HEK293 (cell line): Measurements from ENCODE around the gene HELQ.

ENCODE experiments used
- AEBP2 ChIP-seq: fragments of 450-650 bp; formaldehyde crosslinking; IDR thresholded peaks from 2 replicates; pipeline ENCODE4 v1.5.1; 2016; ENCODE audit warnings: missing biosample characterization, missing genetic modification characterization, borderline replicate concordance
- FEZF1 ChIP-seq: fragments of 450-650 bp; formaldehyde crosslinking; IDR thresholded peaks from 2 replicates; pipeline ENCODE4 v1.5.1; 2016; ENCODE audit warnings: missing biosample characterization, missing genetic modification characterization
- GFI1B ChIP-seq: fragments of 450-650 bp; formaldehyde crosslinking; IDR thresholded peaks from 2 replicates; pipeline ENCODE4 v1.5.1; 2016; ENCODE audit warnings: missing biosample characterization, missing genetic modification characterization
- IKZF3 ChIP-seq: fragments of 450-650 bp; IDR thresholded peaks from 2 replicates; pipeline ENCODE4 v1.5.0; 2018; ENCODE audit warnings: missing biosample characterization, mild to moderate bottlenecking, missing genetic modification characterization, moderate library complexity
- KLF10 ChIP-seq: fragments of 450-650 bp; IDR thresholded peaks from 2 replicates; pipeline ENCODE4 v1.5.1; 2018; ENCODE audit warnings: missing biosample characterization, mild to moderate bottlenecking, missing genetic modification characterization
- KLF8 ChIP-seq: fragments of 450-650 bp; formaldehyde crosslinking; IDR thresholded peaks from 2 replicates; pipeline ENCODE4 v1.5.1; 2016; ENCODE audit warnings: missing biosample characterization, missing genetic modification characterization
- PBX3 ChIP-seq: sonication (generic); formaldehyde crosslinking; IDR thresholded peaks from 2 replicates; pipeline ENCODE4 v1.8.1; 2022; ENCODE audit warnings: mild to moderate bottlenecking, moderate library complexity, missing genetic modification reagents
- ZBTB11 ChIP-seq: fragments of 450-650 bp; formaldehyde crosslinking; conservative IDR thresholded peaks from 2 replicates; pipeline ENCODE4 v1.5.1; 2016; ENCODE audit warnings: low read depth, missing biosample characterization, missing genetic modification characterization
- ZBTB48 ChIP-seq: fragments of 450-650 bp; formaldehyde crosslinking; IDR thresholded peaks from 2 replicates; pipeline ENCODE4 v1.5.1; 2016; ENCODE audit warnings: missing biosample characterization, missing genetic modification characterization
- ZNF146 ChIP-seq: fragments of 450-650 bp; formaldehyde crosslinking; IDR thresholded peaks from 2 replicates; pipeline ENCODE4 v1.5.1; 2016; ENCODE audit warnings: missing biosample characterization, missing genetic modification characterization
- ZNF169 ChIP-seq: fragments of 450-650 bp; formaldehyde crosslinking; IDR thresholded peaks from 2 replicates; pipeline ENCODE4 v1.5.1; 2016; ENCODE audit warnings: missing biosample characterization, missing genetic modification characterization
- ZNF174 ChIP-seq: fragments of 450-650 bp; formaldehyde crosslinking; IDR thresholded peaks from 2 replicates; pipeline ENCODE4 v1.5.0; 2017; ENCODE audit warnings: missing biosample characterization, mild to moderate bottlenecking, missing genetic modification characterization
- ZNF175 ChIP-seq: fragments of 450-650 bp; formaldehyde crosslinking; IDR thresholded peaks from 2 replicates; pipeline ENCODE4 v1.5.1; 2016; ENCODE audit warnings: missing biosample characterization, missing genetic modification characterization
- ZNF184 ChIP-seq: fragments of 450-650 bp; IDR thresholded peaks from 2 replicates; pipeline ENCODE4 v1.5.1; 2018; ENCODE audit warnings: missing biosample characterization, mild to moderate bottlenecking, missing genetic modification characterization
- ZNF2 ChIP-seq: fragments of 450-650 bp; formaldehyde crosslinking; IDR thresholded peaks from 2 replicates; pipeline ENCODE4 v1.5.1; 2016; ENCODE audit warnings: missing biosample characterization, missing genetic modification characterization
- ZNF24 ChIP-seq: fragments of 450-650 bp; formaldehyde crosslinking; IDR thresholded peaks from 2 replicates; pipeline ENCODE4 v1.5.1; 2016; ENCODE audit warnings: missing biosample characterization, missing genetic modification characterization
- ZNF324 ChIP-seq: fragments of 450-650 bp; formaldehyde crosslinking; IDR thresholded peaks from 2 replicates; pipeline ENCODE4 v1.5.1; 2016; ENCODE audit warnings: missing biosample characterization, missing genetic modification characterization
- ZNF350 ChIP-seq: fragments of 450-650 bp; formaldehyde crosslinking; IDR thresholded peaks from 2 replicates; pipeline ENCODE4 v1.5.0; 2017; ENCODE audit warnings: missing biosample characterization, mild to moderate bottlenecking, missing genetic modification characterization
- ZNF394 ChIP-seq: fragments of 450-650 bp; formaldehyde crosslinking; IDR thresholded peaks from 2 replicates; pipeline ENCODE4 v1.5.1; 2016; ENCODE audit warnings: missing biosample characterization, missing genetic modification characterization, mild to moderate bottlenecking, moderate library complexity, borderline replicate concordance
- ZNF416 ChIP-seq: fragments of 450-650 bp; formaldehyde crosslinking; IDR thresholded peaks from 2 replicates; pipeline ENCODE4 v1.5.1; 2016; ENCODE audit warnings: missing biosample characterization, missing genetic modification characterization
- ZNF510 ChIP-seq: fragments of 450-650 bp; formaldehyde crosslinking; IDR thresholded peaks from 2 replicates; pipeline ENCODE4 v1.5.1; 2018; ENCODE audit warnings: mild to moderate bottlenecking, missing genetic modification characterization, missing biosample characterization; ENCODE audit not compliant: insufficient replicate concordance
- ZNF514 ChIP-seq: fragments of 450-650 bp; formaldehyde crosslinking; IDR thresholded peaks from 2 replicates; pipeline ENCODE4 v1.5.1; 2016; ENCODE audit warnings: missing biosample characterization, missing genetic modification characterization
- ZNF521 ChIP-seq: fragments of 450-650 bp; formaldehyde crosslinking; IDR thresholded peaks from 2 replicates; pipeline ENCODE4 v1.5.1; 2017; ENCODE audit warnings: missing biosample characterization, mild to moderate bottlenecking, missing genetic modification characterization
- ZNF548 ChIP-seq: fragments of 450-650 bp; formaldehyde crosslinking; IDR thresholded peaks from 2 replicates; pipeline ENCODE4 v1.5.1; 2016; ENCODE audit warnings: missing biosample characterization, missing genetic modification characterization
- ZNF549 ChIP-seq: fragments of 450-650 bp; IDR thresholded peaks from 2 replicates; pipeline ENCODE4 v1.5.1; 2018; ENCODE audit warnings: missing biosample characterization, missing genetic modification characterization, mild to moderate bottlenecking, inconsistent platforms, moderate library complexity
- ZNF585B ChIP-seq: fragments of 450-650 bp; formaldehyde crosslinking; IDR thresholded peaks from 2 replicates; pipeline ENCODE4 v1.5.1; 2016; ENCODE audit warnings: missing biosample characterization, missing genetic modification characterization
- ZNF623 ChIP-seq: fragments of 450-650 bp; formaldehyde crosslinking; IDR thresholded peaks from 2 replicates; pipeline ENCODE4 v1.5.1; 2016; ENCODE audit warnings: missing biosample characterization, missing genetic modification characterization
- ZNF785 ChIP-seq: fragments of 450-650 bp; formaldehyde crosslinking; IDR thresholded peaks from 2 replicates; pipeline ENCODE4 v1.5.1; 2016; ENCODE audit warnings: missing biosample characterization, missing genetic modification characterization
- ZNF791 ChIP-seq: fragments of 450-650 bp; formaldehyde crosslinking; IDR thresholded peaks from 2 replicates; pipeline ENCODE4 v1.5.1; 2016; ENCODE audit warnings: missing biosample characterization, missing genetic modification characterization
- ZNF837 ChIP-seq: fragments of 450-650 bp; formaldehyde crosslinking; IDR thresholded peaks from 2 replicates; pipeline ENCODE4 v1.5.1; 2016; ENCODE audit warnings: missing biosample characterization, missing genetic modification characterization
- ZSCAN16 ChIP-seq: fragments of 450-650 bp; formaldehyde crosslinking; IDR thresholded peaks from 2 replicates; pipeline ENCODE4 v1.5.1; 2016; ENCODE audit warnings: missing biosample characterization, missing genetic modification characterization
- TF ChIP-seq, protein P1 (sequence below): fragments of 450-650 bp; formaldehyde crosslinking; IDR thresholded peaks from 2 replicates; pipeline ENCODE4 v1.5.1; 2016; ENCODE audit warnings: missing biosample characterization, missing genetic modification characterization

The HELQ gene

DNA sequence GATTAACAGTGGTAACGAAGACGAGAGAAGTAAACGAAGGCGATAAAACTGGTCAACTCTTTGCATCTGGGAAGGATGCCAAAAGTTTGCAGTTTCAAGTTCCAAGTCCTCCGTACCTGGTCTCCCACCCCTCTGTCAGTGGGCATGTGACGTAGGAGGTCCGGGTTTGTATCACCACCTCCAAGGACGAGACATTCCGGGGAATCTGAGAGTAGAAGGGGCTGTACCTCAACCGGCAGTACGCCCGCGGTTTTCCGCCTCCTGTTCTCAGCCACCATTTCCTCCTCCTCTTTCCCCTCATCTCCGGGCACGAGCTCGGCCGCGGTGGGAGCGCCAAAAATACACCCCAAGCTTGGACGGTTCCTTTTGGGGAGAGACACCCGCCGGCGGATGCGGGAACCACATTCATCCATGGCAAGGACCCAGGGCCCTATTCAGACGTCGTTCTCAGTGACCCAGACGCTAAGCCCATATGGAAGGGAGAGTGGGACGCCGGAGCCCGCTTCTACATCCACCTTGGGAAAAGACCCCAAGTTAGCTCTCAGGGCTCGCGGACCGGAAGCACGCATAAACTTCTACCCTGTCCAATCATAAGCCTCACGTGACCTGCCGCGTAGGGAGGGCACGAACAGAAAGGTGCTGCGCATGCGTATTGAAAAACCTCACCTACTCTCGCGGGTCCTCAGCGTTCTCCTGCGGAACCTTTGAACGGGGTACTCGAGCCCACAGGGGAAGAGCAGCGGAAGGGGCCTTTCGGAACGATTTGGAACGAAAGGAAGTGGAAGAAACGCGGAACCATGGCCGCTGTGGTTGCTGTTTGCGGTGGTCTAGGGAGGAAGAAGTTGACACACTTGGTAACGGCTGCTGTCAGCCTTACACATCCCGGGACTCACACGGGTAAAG lies at the start of gene HELQ, which contains the start of gene MRPS18C (continued):
- TF ChIP-seq ZNF24, result no peak
- TF ChIP-seq ZNF623 (tag by site-specific recombination), result no peak
- no peak for TF ChIP-seq ZNF548
- TF ChIP-seq AEBP2 (tag by site-specific recombination), result no peak
- peak; percentile 78; the same call in 1 of the 2 replicates for TF ChIP-seq KLF8 (tag by site-specific recombination)
- TF ChIP-seq, protein P1, sequence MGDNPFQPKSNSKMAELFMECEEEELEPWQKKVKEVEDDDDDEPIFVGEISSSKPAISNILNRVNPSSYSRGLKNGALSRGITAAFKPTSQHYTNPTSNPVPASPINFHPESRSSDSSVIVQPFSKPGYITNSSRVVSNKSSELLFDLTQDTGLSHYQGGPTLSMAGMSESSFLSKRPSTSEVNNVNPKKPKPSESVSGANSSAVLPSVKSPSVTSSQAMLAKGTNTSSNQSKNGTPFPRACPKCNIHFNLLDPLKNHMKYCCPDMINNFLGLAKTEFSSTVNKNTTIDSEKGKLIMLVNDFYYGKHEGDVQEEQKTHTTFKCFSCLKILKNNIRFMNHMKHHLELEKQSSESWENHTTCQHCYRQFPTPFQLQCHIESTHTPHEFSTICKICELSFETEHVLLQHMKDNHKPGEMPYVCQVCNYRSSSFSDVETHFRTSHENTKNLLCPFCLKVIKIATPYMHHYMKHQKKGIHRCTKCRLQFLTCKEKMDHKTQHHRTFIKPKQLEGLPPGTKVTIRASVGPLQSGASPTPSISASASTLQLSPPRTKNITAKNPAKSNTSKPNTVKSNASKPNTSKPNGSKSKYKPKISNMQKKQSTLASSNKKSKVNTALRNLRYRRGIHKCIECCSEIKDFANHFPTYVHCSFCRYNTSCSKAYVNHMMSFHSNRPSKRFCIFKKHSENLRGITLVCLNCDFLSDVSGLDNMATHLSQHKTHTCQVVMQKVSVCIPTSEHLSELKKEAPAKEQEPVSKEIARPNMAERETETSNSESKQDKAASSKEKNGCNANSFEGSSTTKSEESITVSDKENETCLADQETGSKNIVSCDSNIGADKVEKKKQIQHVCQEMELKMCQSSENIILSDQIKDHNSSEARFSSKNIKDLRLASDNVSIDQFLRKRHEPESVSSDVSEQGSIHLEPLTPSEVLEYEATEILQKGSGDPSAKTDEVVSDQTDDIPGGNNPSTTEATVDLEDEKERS (tag by site-specific recombination), result no peak
- TF ChIP-seq ZNF175 (tag by site-specific recombination), result no peak
- no peak for TF ChIP-seq ZNF514
- 0 out of 2 replicates have a peak, but pooled peaks have one; percentile 10 for TF ChIP-seq FEZF1 (tag by site-specific recombination)
- TF ChIP-seq ZBTB11 (tag by site-specific recombination), result peak; percentile 99
- peak; percentile 78; the same call in 1 of the 2 replicates for TF ChIP-seq ZNF2 (tag by site-specific recombination)
- no peak for TF ChIP-seq ZNF837 (tag by site-specific recombination)
- no peak for TF ChIP-seq ZNF146 (tag by site-specific recombination)
- no peak for TF ChIP-seq ZNF785
- TF ChIP-seq ZNF184, result no peak
- no peak for TF ChIP-seq ZNF416 (tag by site-specific recombination)
- TF ChIP-seq PBX3 (CRISPR knock-in tag), result no peak
- peak; percentile 65; the same call in 1 of the 2 replicates for TF ChIP-seq ZNF394
- peak; percentile 27; the same call in 1 of the 2 replicates for TF ChIP-seq KLF10 (tag by site-specific recombination)
- TF ChIP-seq ZNF549 (tag by site-specific recombination), result no peak
- TF ChIP-seq ZNF510 (tag by site-specific recombination), result no peak
- TF ChIP-seq ZNF350 (tag by site-specific recombination), result no peak
- TF ChIP-seq ZNF169 (tag by site-specific recombination), result no peak
- no peak for TF ChIP-seq ZNF521
- TF ChIP-seq IKZF3 (tag by site-specific recombination), result peak; percentile 81
- no peak for TF ChIP-seq ZNF174
- no peak for TF ChIP-seq ZNF791 (tag by site-specific recombination)
- TF ChIP-seq ZNF585B (tag by site-specific recombination), result no peak
- TF ChIP-seq GFI1B (tag by site-specific recombination), result no peak
- TF ChIP-seq ZBTB48 (tag by site-specific recombination), result no peak
- TF ChIP-seq ZNF324 (tag by site-specific recombination), result peak; percentile 60
- TF ChIP-seq ZSCAN16, result no peak
